ENCODE results near the gene ABLIM1.

DNA sequence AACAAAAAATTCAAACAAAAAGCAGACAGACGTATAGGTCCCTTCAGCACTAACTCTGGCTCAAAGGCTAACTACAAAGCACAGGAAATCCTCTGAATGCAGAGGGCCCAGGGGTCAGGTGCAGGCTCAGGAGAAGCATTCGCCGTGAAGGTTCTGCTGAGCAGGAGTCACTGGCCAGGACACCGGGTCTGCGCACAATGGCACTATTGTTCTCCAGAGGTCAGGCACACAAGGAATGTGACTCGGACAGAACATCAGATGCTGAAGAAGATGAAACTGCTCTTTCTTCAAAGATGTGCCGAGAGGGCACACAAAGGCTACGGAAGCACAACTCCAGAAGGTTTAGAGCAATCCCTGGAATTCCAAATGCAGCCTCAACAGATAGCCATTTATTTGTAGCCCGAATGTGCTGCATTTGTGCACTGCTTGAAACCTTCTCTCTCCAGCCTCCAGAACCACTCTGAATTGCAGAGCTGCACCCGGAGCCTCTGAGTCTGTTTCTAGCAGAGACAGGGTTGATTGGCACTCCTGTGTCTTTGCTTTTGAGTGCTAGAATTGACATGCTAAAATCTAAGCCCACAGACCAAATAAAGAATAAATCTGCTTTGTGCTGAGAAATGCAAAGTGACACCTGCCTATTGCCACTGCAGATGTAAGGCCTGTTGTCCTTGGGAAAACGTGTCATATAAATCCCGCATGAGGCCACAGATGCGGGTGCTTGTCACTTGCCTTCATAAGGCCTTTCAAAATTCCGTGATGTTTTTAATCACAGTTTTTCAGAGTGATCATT, 168.4 kb downstream of the ABLIM1 start:
- TF ChIP-seq, protein P1, sequence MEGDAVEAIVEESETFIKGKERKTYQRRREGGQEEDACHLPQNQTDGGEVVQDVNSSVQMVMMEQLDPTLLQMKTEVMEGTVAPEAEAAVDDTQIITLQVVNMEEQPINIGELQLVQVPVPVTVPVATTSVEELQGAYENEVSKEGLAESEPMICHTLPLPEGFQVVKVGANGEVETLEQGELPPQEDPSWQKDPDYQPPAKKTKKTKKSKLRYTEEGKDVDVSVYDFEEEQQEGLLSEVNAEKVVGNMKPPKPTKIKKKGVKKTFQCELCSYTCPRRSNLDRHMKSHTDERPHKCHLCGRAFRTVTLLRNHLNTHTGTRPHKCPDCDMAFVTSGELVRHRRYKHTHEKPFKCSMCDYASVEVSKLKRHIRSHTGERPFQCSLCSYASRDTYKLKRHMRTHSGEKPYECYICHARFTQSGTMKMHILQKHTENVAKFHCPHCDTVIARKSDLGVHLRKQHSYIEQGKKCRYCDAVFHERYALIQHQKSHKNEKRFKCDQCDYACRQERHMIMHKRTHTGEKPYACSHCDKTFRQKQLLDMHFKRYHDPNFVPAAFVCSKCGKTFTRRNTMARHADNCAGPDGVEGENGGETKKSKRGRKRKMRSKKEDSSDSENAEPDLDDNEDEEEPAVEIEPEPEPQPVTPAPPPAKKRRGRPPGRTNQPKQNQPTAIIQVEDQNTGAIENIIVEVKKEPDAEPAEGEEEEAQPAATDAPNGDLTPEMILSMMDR (IDR thresholded peaks at IDR 0.05): no peak
- TF ChIP-seq POLR2A (IDR thresholded peaks at IDR 0.05): no peak
- TF ChIP-seq EP300 (IDR thresholded peaks at IDR 0.05): no peak
